Keratinocyte (primary cell): ENCODE data around the gene FGFR2. TPM values are rescaled to one million over a fixed set of nuclear protein-coding genes. Genes with fewer than 3 reads are reported as not detected.

Source experiments
- DNase-seq: peaks from one replicate; pipeline ENCODE4 v3.0.0-alpha.2; 2011; ENCODE audit warnings: low read depth, missing footprints, low spot score
- FAIRE-seq: peaks from 2 replicates; lab custom pipeline; 2011; peaks lifted over from hg19 to GRCh38; lab: Jason Lieb, UNC
- H2AFZ ChIP-seq: 2 replicates; pipeline ENCODE4 v1.6.0; 2012; ENCODE audit warnings: low read length, control low read depth, inconsistent platforms; ENCODE audit not compliant: control insufficient read depth
- H3K27ac ChIP-seq: 2 replicates; pipeline ENCODE4 v1.5.1; 2011; ENCODE audit warnings: low read length; ENCODE audit not compliant: control insufficient read depth, insufficient read depth
- H3K27me3 ChIP-seq: 3 replicates; pipeline ENCODE4 v1.6.0; 2011; ENCODE audit warnings: low read length; ENCODE audit not compliant: control insufficient read depth, insufficient read depth; ENCODE audit errors: extremely low read depth
- H3K36me3 ChIP-seq, 2 experiments: 2 replicates in 1 of 2; 3 replicates in 1 of 2; pipeline ENCODE4 v1.5.1; 2011; ENCODE audit warnings: low read length in 2 of 2, mild to moderate bottlenecking in 1 of 2; ENCODE audit not compliant: control insufficient read depth in 2 of 2, insufficient read depth in 2 of 2; ENCODE audit errors: extremely low read depth in 1 of 2
- H3K4me1 ChIP-seq: 3 replicates; pipeline ENCODE4 v1.5.1; 2011; ENCODE audit warnings: low read length; ENCODE audit not compliant: control insufficient read depth, insufficient read depth; ENCODE audit errors: extremely low read depth
- H3K4me2 ChIP-seq: 3 replicates; pipeline ENCODE4 v1.6.0; 2011; ENCODE audit warnings: low read depth, low read length; ENCODE audit not compliant: control insufficient read depth, insufficient read depth; ENCODE audit errors: extremely low read depth
- H3K4me3 ChIP-seq, 3 experiments: fragments of 200-600 bp in 1 of 3; sonication (generic) in 1 of 3; 2 replicates in 2 of 3; 3 replicates in 1 of 3; pipeline ENCODE4 v1.5.1; 2011 to 2016; ENCODE audit warnings: low read length in 3 of 3, mild to moderate bottlenecking in 3 of 3, control low read depth in 2 of 3, inconsistent platforms in 1 of 3, low read depth in 1 of 3, mixed read lengths in 1 of 3, mixed run types in 1 of 3, moderate library complexity in 1 of 3; ENCODE audit not compliant: control insufficient read depth in 2 of 3, insufficient read depth in 2 of 3; ENCODE audit errors: extremely low read depth in 1 of 3
- H3K79me2 ChIP-seq: 2 replicates; pipeline ENCODE4 v1.6.0; 2012; ENCODE audit warnings: low read length; ENCODE audit not compliant: control insufficient read depth, insufficient read depth
- H3K9ac ChIP-seq: 3 replicates; pipeline ENCODE4 v1.6.0; 2011; ENCODE audit warnings: low read length; ENCODE audit not compliant: control insufficient read depth, insufficient read depth; ENCODE audit errors: extremely low read depth
- H3K9me1 ChIP-seq: 3 replicates; pipeline ENCODE4 v1.6.0; 2011; ENCODE audit warnings: low read length; ENCODE audit not compliant: control insufficient read depth, insufficient read depth; ENCODE audit errors: extremely low read depth
- H3K9me3 ChIP-seq: 2 replicates; pipeline ENCODE4 v1.5.1; 2012; ENCODE audit warnings: low read depth, low read length; ENCODE audit not compliant: control insufficient read depth
- H4K20me1 ChIP-seq: 3 replicates; pipeline ENCODE4 v1.6.0; 2011; ENCODE audit warnings: low read length; ENCODE audit not compliant: control insufficient read depth, insufficient read depth; ENCODE audit errors: extremely low read depth
- CTCF ChIP-seq, 3 experiments: IDR thresholded peaks in 1 of 3; conservative IDR thresholded peaks in 1 of 3; optimal IDR thresholded peaks in 1 of 3; 2 replicates in 2 of 3; 3 replicates in 1 of 3; pipeline versions ENCODE3 to v1.5.1; 2011; ENCODE audit warnings: low read length in 3 of 3, mild to moderate bottlenecking in 3 of 3, moderate library complexity in 2 of 3, control low read depth in 1 of 3, inconsistent platforms in 1 of 3; ENCODE audit not compliant: insufficient read depth in 2 of 3; ENCODE audit errors: extremely low read depth in 1 of 3
- EZH2 ChIP-seq: IDR thresholded peaks from one replicate; pipeline ENCODE4 v1.6.1; 2012; ENCODE audit warnings: inconsistent platforms, mild to moderate bottlenecking, low read length, moderate library complexity
- dilution Hi-C: fragments of 300-500 bp; cut with MboI; formaldehyde crosslinking; loops from one replicate; pipeline ENCODE4 v1.7.0; 2020; ENCODE audit warnings: low sequenced_read_pairs; ENCODE audit not compliant: extremely low pct_ligation_motif_present
- polyA plus RNA-seq, 5 experiments: library from polyadenylated mRNA; depleted of rRNA in 3 of 5; stranded (reverse) in 3 of 5; stranded (forward) in 1 of 5; unstranded in 1 of 5; fragments of >200 nt; gene quantifications; 1 replicate in 1 of 5; 2 replicates in 3 of 5; 3 replicates in 1 of 5; pipeline versions ENCODE4 v1.2.1 to v1.2.3, GENCODE V29; 2011 to 2012; ENCODE audit warnings: missing spikeins in 2 of 5, low read depth in 1 of 5, low replicate concordance in 1 of 5

The FGFR2 gene
- polyA plus RNA-seq, 1 donor (not counting 4 experiments of a cell fraction or from before 2014, with no cell fraction given) = 20.6 TPM

- H3K79me2 ChIP-seq = no peaks in the 10 kb centered on the region
- DNase-seq (no peak), FAIRE-seq (no peak)
- no peaks in the 10 kb centered on the region for H3K9me1 ChIP-seq
- dilution Hi-C loops = no loop called here
- H3K9ac ChIP-seq = no peak overlapping the region
- TF ChIP-seq CTCF (optimal IDR thresholded peaks at IDR 0.05 in 1 of 3, IDR thresholded peaks at IDR 0.05 in 1 of 3, conservative IDR thresholded peaks at IDR 0.05 in 1 of 3; ENCODE audit: extremely low read depth in 1 of 3, insufficient read depth in 2 of 3, low read length in 3 of 3) (no peak), EZH2 (no peak)
- no peaks in the 10 kb centered on the region for H4K20me1 ChIP-seq
- H3K9me3 ChIP-seq = peaks cover 2% of the 10 kb centered on the region
- H3K4me1 ChIP-seq = peaks cover 3% of the 10 kb centered on the region
- H2AFZ ChIP-seq = no peak overlapping the region
- no peak overlapping the region for H3K4me2 ChIP-seq
- H3K27ac ChIP-seq = no peak overlapping the region
- no peak overlapping the region for H3K4me3 ChIP-seq
- H3K27me3 ChIP-seq = no peaks in the 10 kb centered on the region
- H3K36me3 ChIP-seq = no peaks in the 10 kb centered on the region
These were observed 42.0 kb upstream of the FGFR2 start for GRCh38 chr10:121640266-121640665.

DNA sequence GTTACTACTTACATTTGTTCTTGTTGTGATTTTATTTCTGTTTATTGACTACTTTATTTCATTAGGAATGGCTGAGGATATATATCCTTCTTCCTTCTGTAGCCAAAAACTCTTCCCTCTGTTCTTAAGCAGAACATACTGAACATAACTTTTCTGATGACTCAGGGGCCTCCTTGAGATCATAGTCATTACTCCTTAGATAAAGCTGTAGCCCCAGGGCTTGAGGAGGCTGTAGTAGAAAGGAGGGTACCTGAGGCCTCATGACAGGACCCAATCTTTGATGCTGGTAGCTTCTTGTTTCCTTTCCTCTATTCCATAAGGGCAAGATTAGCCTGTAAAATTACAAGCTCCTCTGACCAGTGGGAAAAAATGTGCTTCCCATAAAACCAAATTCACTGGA, 41.2 kb upstream of the FGFR2 start:
- H3K9me1 ChIP-seq = no peaks in the 10 kb centered on the region
- dilution Hi-C loops = no loop called here
- peak; percentile 74 for FAIRE-seq
- H3K27me3 ChIP-seq = no peaks in the 10 kb centered on the region
- no peaks in the 10 kb centered on the region for H4K20me1 ChIP-seq
- H3K9ac ChIP-seq = no peak overlapping the region
- no peaks in the 10 kb centered on the region for H3K36me3 ChIP-seq
- DNase-seq = peak; percentile 40
- no peak overlapping the region for H3K4me2 ChIP-seq
- H3K9me3 ChIP-seq = peaks cover 2% of the 10 kb centered on the region
- no peak overlapping the region for H3K27ac ChIP-seq
- no peak for TF ChIP-seq EZH2
- TF ChIP-seq CTCF (optimal IDR thresholded peaks at IDR 0.05 in 1 of 3, IDR thresholded peaks at IDR 0.05 in 1 of 3, conservative IDR thresholded peaks at IDR 0.05 in 1 of 3; ENCODE audit: extremely low read depth in 1 of 3, insufficient read depth in 2 of 3, low read length in 3 of 3) = no peak
- H2AFZ ChIP-seq = no peak overlapping the region
- H3K79me2 ChIP-seq = no peaks in the 10 kb centered on the region
- peaks cover 3% of the 10 kb centered on the region for H3K4me1 ChIP-seq
- H3K4me3 ChIP-seq = no peak overlapping the region
